ENCODE data around the gene NLK.

DNA sequence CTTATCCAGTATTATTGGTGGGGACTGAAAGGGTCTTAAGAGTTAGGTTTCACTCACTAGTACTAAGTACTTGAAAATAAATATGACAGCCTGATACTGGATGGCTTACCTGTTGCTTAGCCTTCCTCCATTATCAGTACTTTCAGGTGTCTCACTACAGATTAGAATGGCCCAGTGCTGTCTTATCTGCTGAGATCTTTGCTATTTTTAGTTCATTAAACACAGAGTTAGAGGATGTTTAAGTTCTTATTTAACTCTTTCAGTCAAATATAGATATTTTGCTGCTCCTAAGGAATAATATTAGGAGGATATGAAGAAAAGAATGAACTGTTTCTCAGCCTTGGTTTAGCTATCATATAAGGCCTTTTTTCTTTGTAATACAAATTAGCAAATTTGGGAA lies 74.8 kb downstream of the NLK start:
- TF ChIP-seq CTCF (IDR thresholded peaks at IDR 0.05) (no peak), POLR2AphosphoS5 (IDR thresholded peaks at IDR 0.05; ENCODE audit: low read depth, low read length) (no peak), TCF7L2 (IDR thresholded peaks at IDR 0.05; ENCODE audit: low read depth, low read length) (no peak), SIN3A (IDR thresholded peaks at IDR 0.05; ENCODE audit: borderline replicate concordance, insufficient read depth, low read depth, low read length) (no peak)
- TF ChIP-seq, protein P1, sequence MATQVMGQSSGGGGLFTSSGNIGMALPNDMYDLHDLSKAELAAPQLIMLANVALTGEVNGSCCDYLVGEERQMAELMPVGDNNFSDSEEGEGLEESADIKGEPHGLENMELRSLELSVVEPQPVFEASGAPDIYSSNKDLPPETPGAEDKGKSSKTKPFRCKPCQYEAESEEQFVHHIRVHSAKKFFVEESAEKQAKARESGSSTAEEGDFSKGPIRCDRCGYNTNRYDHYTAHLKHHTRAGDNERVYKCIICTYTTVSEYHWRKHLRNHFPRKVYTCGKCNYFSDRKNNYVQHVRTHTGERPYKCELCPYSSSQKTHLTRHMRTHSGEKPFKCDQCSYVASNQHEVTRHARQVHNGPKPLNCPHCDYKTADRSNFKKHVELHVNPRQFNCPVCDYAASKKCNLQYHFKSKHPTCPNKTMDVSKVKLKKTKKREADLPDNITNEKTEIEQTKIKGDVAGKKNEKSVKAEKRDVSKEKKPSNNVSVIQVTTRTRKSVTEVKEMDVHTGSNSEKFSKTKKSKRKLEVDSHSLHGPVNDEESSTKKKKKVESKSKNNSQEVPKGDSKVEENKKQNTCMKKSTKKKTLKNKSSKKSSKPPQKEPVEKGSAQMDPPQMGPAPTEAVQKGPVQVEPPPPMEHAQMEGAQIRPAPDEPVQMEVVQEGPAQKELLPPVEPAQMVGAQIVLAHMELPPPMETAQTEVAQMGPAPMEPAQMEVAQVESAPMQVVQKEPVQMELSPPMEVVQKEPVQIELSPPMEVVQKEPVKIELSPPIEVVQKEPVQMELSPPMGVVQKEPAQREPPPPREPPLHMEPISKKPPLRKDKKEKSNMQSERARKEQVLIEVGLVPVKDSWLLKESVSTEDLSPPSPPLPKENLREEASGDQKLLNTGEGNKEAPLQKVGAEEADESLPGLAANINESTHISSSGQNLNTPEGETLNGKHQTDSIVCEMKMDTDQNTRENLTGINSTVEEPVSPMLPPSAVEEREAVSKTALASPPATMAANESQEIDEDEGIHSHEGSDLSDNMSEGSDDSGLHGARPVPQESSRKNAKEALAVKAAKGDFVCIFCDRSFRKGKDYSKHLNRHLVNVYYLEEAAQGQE (IDR thresholded peaks at IDR 0.05; ENCODE audit: insufficient read depth in 1 of 2, low read depth in 2 of 2, low read length in 1 of 2): no peak
